Stimulated activated effector memory CD8-positive, alpha-beta T cell treated with anti-CD3 and anti-CD28 coated beads, Interleukin-12 subunit alpha, Interleukin-12 subunit beta, amount 100 ng/mL, for 72 hours (primary cell): ENCODE results near the gene VSIG10.
"Not testable (repeated sequence)": the region's sequence is repeated elsewhere in the genome, so short reads cannot be mapped to it uniquely, and the experiment has no call there.

Experiments
- ATAC-seq: fragments of 150-1000 bp; cut with Tn5 transposase; 2 replicates; pipeline ENCODE4 v1.10.0; 2021
- DNase-seq, 2 donors: peaks; one replicate each; pipeline ENCODE4 v3.0.0; 2021 to 2022; ENCODE audit warnings: low spot score in 2 of 2
- H3K27ac Mint-ChIP-seq: one replicate; pipeline ENCODE4 v1.8.0; 2022; ENCODE audit warnings: mild to moderate bottlenecking, mixed read lengths
- H3K36me3 Mint-ChIP-seq: one replicate; pipeline ENCODE4 v1.8.0; 2022; ENCODE audit warnings: mild to moderate bottlenecking, mixed read lengths
- H3K4me1 Mint-ChIP-seq: one replicate; pipeline ENCODE4 v1.8.0; 2022; ENCODE audit warnings: mixed read lengths
- H3K4me3 Mint-ChIP-seq: one replicate; pipeline ENCODE4 v1.8.0; 2022; ENCODE audit warnings: mild to moderate bottlenecking, mixed read lengths
- H3K9me3 Mint-ChIP-seq: one replicate; pipeline ENCODE4 v1.8.0; 2022; ENCODE audit warnings: mixed read lengths

Gene VSIG10

GRCh38 chr12:118035190-118036041 is 68.4 kb downstream of the VSIG10 start:
- H3K27ac Mint-ChIP-seq: peak overlapping the region; percentile 97
- DNase-seq: peak in 1 of 2 donors; percentile 61
- H3K9me3 Mint-ChIP-seq: no peaks in the 10 kb centered on the region
- peaks cover 29% of the 10 kb centered on the region for H3K4me1 Mint-ChIP-seq
- H3K4me3 Mint-ChIP-seq: peak overlapping the region; percentile 38
- ATAC-seq: peak; percentile 95
- peaks cover 100% of the 10 kb centered on the region for H3K36me3 Mint-ChIP-seq

GRCh38 chr12:118034429-118035189 is 69.2 kb downstream of the VSIG10 start:
- no peaks in the 10 kb centered on the region for H3K9me3 Mint-ChIP-seq
- H3K27ac Mint-ChIP-seq: peak overlapping the region; percentile 97
- H3K36me3 Mint-ChIP-seq: peaks cover 100% of the 10 kb centered on the region
- H3K4me3 Mint-ChIP-seq: peak overlapping the region; percentile 38
- H3K4me1 Mint-ChIP-seq: peaks cover 29% of the 10 kb centered on the region
- ATAC-seq: no peak
- no peak for DNase-seq

- Mint-ChIP-seq H3K9me3 (no peaks in the 10 kb centered on the region), H3K27ac (peak overlapping the region; percentile 97), H3K4me1 (peaks cover 29% of the 10 kb centered on the region), H3K36me3 (peaks cover 100% of the 10 kb centered on the region), H3K4me3 (peak overlapping the region; percentile 38)
- DNase-seq (no peak), ATAC-seq (no peak)
Observed at GRCh38 chr12:118033902-118034301, 69.9 kb downstream of the VSIG10 start.

GRCh38 chr12:118033323-118033722 is 70.5 kb downstream of the VSIG10 start:
- ATAC-seq (no peak), DNase-seq (no peak)
- Mint-ChIP-seq H3K4me1 (peaks cover 29% of the 10 kb centered on the region), H3K36me3 (peaks cover 100% of the 10 kb centered on the region), H3K27ac (peak overlapping the region; percentile 97), H3K4me3 (no peak overlapping the region), H3K9me3 (no peaks in the 10 kb centered on the region)

GRCh38 chr12:118032188-118032587 is 71.6 kb downstream of the VSIG10 start:
- Mint-ChIP-seq H3K36me3 (peaks cover 100% of the 10 kb centered on the region), H3K27ac (no peak overlapping the region), H3K9me3 (no peaks in the 10 kb centered on the region), H3K4me3 (no peak overlapping the region), H3K4me1 (peaks cover 29% of the 10 kb centered on the region)
- DNase-seq (no peak), ATAC-seq (no peak)

GRCh38 chr12:118029166-118029565 is 74.6 kb downstream of the VSIG10 start:
- Mint-ChIP-seq H3K4me3 (no peak overlapping the region), H3K9me3 (no peaks in the 10 kb centered on the region), H3K36me3 (peaks cover 100% of the 10 kb centered on the region), H3K27ac (peak overlapping the region; percentile 61), H3K4me1 (peaks cover 3% of the 10 kb centered on the region)
- DNase-seq: no peak
- ATAC-seq: no peak

- H3K27ac Mint-ChIP-seq: no peak overlapping the region
- no peaks in the 10 kb centered on the region for H3K9me3 Mint-ChIP-seq
- H3K36me3 Mint-ChIP-seq: peaks cover 100% of the 10 kb centered on the region
- H3K4me3 Mint-ChIP-seq: no peak overlapping the region
- ATAC-seq: no peak
- H3K4me1 Mint-ChIP-seq: no peaks in the 10 kb centered on the region
- no peak for DNase-seq
Observed at GRCh38 chr12:118025168-118025567, 78.6 kb downstream of the VSIG10 start.

GRCh38 chr12:118023301-118023860 is 80.4 kb downstream of the VSIG10 start:
- Mint-ChIP-seq H3K4me3 (no peak overlapping the region), H3K36me3 (peaks cover 100% of the 10 kb centered on the region), H3K27ac (no peak overlapping the region), H3K4me1 (no peaks in the 10 kb centered on the region), H3K9me3 (no peaks in the 10 kb centered on the region)
- ATAC-seq (no peak), DNase-seq (no peak)

- ATAC-seq (no peak), DNase-seq (no peak)
- H3K27ac Mint-ChIP-seq: no peak overlapping the region
Observed at GRCh38 chr12:118022728-118023109, 81.1 kb downstream of the VSIG10 start.

GRCh38 chr12:118022097-118022727 is 81.6 kb downstream of the VSIG10 start:
- peaks cover 100% of the 10 kb centered on the region for H3K36me3 Mint-ChIP-seq
- H3K4me3 Mint-ChIP-seq, DNase-seq, ATAC-seq, H3K9me3 Mint-ChIP-seq, H3K4me1 Mint-ChIP-seq: not testable (repeated sequence)
- H3K27ac Mint-ChIP-seq: peak overlapping the region; percentile 77

More at GRCh38 chr12:118022728-118023109, 81.1 kb downstream of the VSIG10 start:
- H3K9me3 Mint-ChIP-seq: no peaks in the 10 kb centered on the region
- H3K36me3 Mint-ChIP-seq: peaks cover 100% of the 10 kb centered on the region
- no peak overlapping the region for H3K4me3 Mint-ChIP-seq
- peaks cover 6% of the 10 kb centered on the region for H3K4me1 Mint-ChIP-seq

- peaks cover 96% of the 10 kb centered on the region for H3K36me3 Mint-ChIP-seq
- H3K4me1 Mint-ChIP-seq: peaks cover 14% of the 10 kb centered on the region
- H3K4me3 Mint-ChIP-seq: no peak overlapping the region
- no peak overlapping the region for H3K27ac Mint-ChIP-seq
- H3K9me3 Mint-ChIP-seq: no peaks in the 10 kb centered on the region
- no peak for ATAC-seq
- no peak for DNase-seq
Observed at GRCh38 chr12:118020036-118020435, 83.8 kb downstream of the VSIG10 start.

GRCh38 chr12:118017926-118018325 is 85.9 kb downstream of the VSIG10 start:
- ATAC-seq (no peak), DNase-seq (no peak)
- no peaks in the 10 kb centered on the region for H3K9me3 Mint-ChIP-seq
- H3K27ac Mint-ChIP-seq: peak overlapping the region; percentile 96
- peaks cover 14% of the 10 kb centered on the region for H3K4me1 Mint-ChIP-seq
- H3K4me3 Mint-ChIP-seq: peak overlapping the region; percentile 88
- peaks cover 75% of the 10 kb centered on the region for H3K36me3 Mint-ChIP-seq

- Mint-ChIP-seq H3K27ac (peak within 1 kb of the TSS; percentile 96), H3K4me3 (peak within 1 kb of the TSS; percentile 88), H3K9me3 (no peaks in the 10 kb centered on the region), H3K36me3 (peaks cover 63% of the 10 kb centered on the region), H3K4me1 (peaks cover 14% of the 10 kb centered on the region)
- ATAC-seq: peak; percentile 97
- peak; percentile 97 to 99 for DNase-seq
Observed at GRCh38 chr12:118016424-118017264, 87.2 kb downstream of the VSIG10 start, which contains the start of gene RFC5. Gene RFC5, plus strand, starts transcription at chr12:118016703. Its CDS starts 125 bp downstream, at chr12:118016828.

GRCh38 chr12:118015944-118016343 is 87.9 kb downstream of the VSIG10 start:
- Mint-ChIP-seq H3K9me3 (no peaks in the 10 kb centered on the region), H3K36me3 (peaks cover 56% of the 10 kb centered on the region), H3K4me3 (peak overlapping the region; percentile 88), H3K4me1 (peaks cover 14% of the 10 kb centered on the region), H3K27ac (peak overlapping the region; percentile 96)
- ATAC-seq (no peak), DNase-seq (no peak)
